ENCODE measurements around the gene CDRT4.

- TF ChIP-seq CTCF (IDR thresholded peaks at IDR 0.05; ENCODE audit: low read depth, low read length, poor library complexity, severe bottlenecking) = no peak
- TF ChIP-seq EZH2phosphoT487 (IDR thresholded peaks at IDR 0.05; ENCODE audit: borderline replicate concordance, low read length) = no peak
These were observed 8.4 kb upstream of the CDRT4 start for GRCh38 chr17:15475631-15476354.
